Breast epithelium (tissue), 4 donors: ENCODE measurements around the gene NMRAL1. TPM values are rescaled to one million over a fixed set of nuclear protein-coding genes. Genes with fewer than 3 reads are reported as not detected.

ENCODE experiments used
- DNase-seq, 2 donors: peaks; one replicate each; pipeline ENCODE4 v3.0.0-alpha.2; 2019; ENCODE audit warnings: low spot score in 2 of 2
- H3K27ac ChIP-seq, 2 donors: fragments of 200-600 bp; sonication (generic) in 1 of 2; one replicate each; pipeline ENCODE4 v1.5.1; 2016 to 2019; ENCODE audit warnings: mild to moderate bottlenecking in 1 of 2
- H3K27me3 ChIP-seq, 2 donors: fragments of 200-600 bp; sonication (generic) in 1 of 2; one replicate each; pipeline versions ENCODE4 v1.5.1 to v1.6.0; 2017 to 2019; ENCODE audit warnings: control low read depth in 1 of 2, mild to moderate bottlenecking in 1 of 2
- H3K36me3 ChIP-seq: fragments of 200-600 bp; one replicate; pipeline ENCODE4 v1.5.1; 2019
- H3K4me1 ChIP-seq, 2 donors: fragments of 200-600 bp; sonication (generic); one replicate each; pipeline ENCODE4 v1.5.1; 2016 to 2019; ENCODE audit warnings: control low read depth in 1 of 2
- H3K4me3 ChIP-seq, 3 donors: fragments of 200-600 bp; sonication (generic); 1 replicate in 2 of 3; 2 replicates in 1 of 3; pipeline ENCODE4 v1.5.1; 2016 to 2019; ENCODE audit warnings: mild to moderate bottlenecking in 3 of 3, moderate library complexity in 2 of 3
- H3K9me3 ChIP-seq, 2 donors: fragments of 200-600 bp; sonication (generic) in 1 of 2; one replicate each; pipeline ENCODE4 v1.5.1; 2016 to 2019; ENCODE audit warnings: control low read depth in 1 of 2
- CTCF ChIP-seq, 3 donors: fragments of 450-650 bp; IDR thresholded peaks; one replicate each; pipeline ENCODE4 v1.5.1; 2016 to 2017; ENCODE audit warnings: antibody characterized with exemption in 3 of 3, mild to moderate bottlenecking in 3 of 3, moderate library complexity in 3 of 3
- POLR2A ChIP-seq: fragments of 450-650 bp; IDR thresholded peaks from one replicate; pipeline ENCODE4 v1.6.1; 2016; ENCODE audit warnings: antibody characterized with exemption, mild to moderate bottlenecking, moderate library complexity
- POLR2AphosphoS5 ChIP-seq, 3 donors: sonication (generic); formaldehyde crosslinking; IDR thresholded peaks; one replicate each; pipeline ENCODE4 v1.6.1; 2017; ENCODE audit warnings: antibody characterized with exemption in 3 of 3
- intact Hi-C: fragments of 100-400 bp; cut with DNase I; formaldehyde crosslinking; loops from one replicate; pipeline ENCODE4 v1.15.1; 2023; ENCODE audit warnings: low total_unique reads
- total RNA-seq, 3 donors: library from RNA; depleted of rRNA; stranded (reverse); fragments of >200 nt; gene quantifications; one replicate each; pipeline ENCODE4 v1.1.0, GENCODE V29; 2016

Gene NMRAL1
- total RNA-seq, 3 donors from 2014 or later = 44.5 to 57.7 (median 51.5) TPM

GRCh38 chr16:4437366-4437765 lies 37.1 kb downstream of the NMRAL1 start:
- H3K36me3 ChIP-seq = peaks cover 4% of the 10 kb centered on the region
- H3K9me3 ChIP-seq = no peaks in the 10 kb centered on the region
- DNase-seq = no peak
- H3K27ac ChIP-seq = no peak overlapping the region
- no peak overlapping the region for H3K4me3 ChIP-seq
- no peaks in the 10 kb centered on the region for H3K27me3 ChIP-seq
- intact Hi-C loops = no loop called here
- no peaks in the 10 kb centered on the region for H3K4me1 ChIP-seq
- TF ChIP-seq POLR2AphosphoS5 (IDR thresholded peaks at IDR 0.05) = no peak
- TF ChIP-seq POLR2A = no peak
- TF ChIP-seq CTCF (IDR thresholded peaks at IDR 0.05) = no peak

- no peaks in the 10 kb centered on the region for H3K4me1 ChIP-seq
- H3K4me3 ChIP-seq = no peak overlapping the region
- intact Hi-C loops = no loop called here
- no peaks in the 10 kb centered on the region for H3K9me3 ChIP-seq
- no peak for DNase-seq
- no peaks in the 10 kb centered on the region for H3K27me3 ChIP-seq
- H3K27ac ChIP-seq = no peak overlapping the region
- no peak for TF ChIP-seq POLR2AphosphoS5 (IDR thresholded peaks at IDR 0.05)
- TF ChIP-seq POLR2A = no peak
- TF ChIP-seq CTCF (IDR thresholded peaks at IDR 0.05) = no peak
- no peaks in the 10 kb centered on the region for H3K36me3 ChIP-seq
These were observed 38.9 kb downstream of the NMRAL1 start for GRCh38 chr16:4435337-4436067.

GRCh38 chr16:4433914-4434787 lies 40.3 kb downstream of the NMRAL1 start:
- TF ChIP-seq POLR2A (no peak), POLR2AphosphoS5 (IDR thresholded peaks at IDR 0.05) (no peak), CTCF (IDR thresholded peaks at IDR 0.05) (no peak)
- no peaks in the 10 kb centered on the region for H3K36me3 ChIP-seq

GRCh38 chr16:4433228-4433627 lies 41.2 kb downstream of the NMRAL1 start:
- Histone ChIP-seq H3K36me3 (no peaks in the 10 kb centered on the region), H3K4me1 (no peaks in the 10 kb centered on the region), H3K27ac (no peak overlapping the region), H3K9me3 (no peaks in the 10 kb centered on the region), H3K4me3 (no peak overlapping the region), H3K27me3 (no peaks in the 10 kb centered on the region)
- TF ChIP-seq POLR2AphosphoS5 (IDR thresholded peaks at IDR 0.05) = no peak
- TF ChIP-seq POLR2A = no peak
- TF ChIP-seq CTCF (IDR thresholded peaks at IDR 0.05) = no peak
- intact Hi-C loops = no loop called here
- no peak for DNase-seq

More at GRCh38 chr16:4433914-4434787, 40.3 kb downstream of the NMRAL1 start:
- intact Hi-C loops = no loop called here
- no peaks in the 10 kb centered on the region for H3K27me3 ChIP-seq
- DNase-seq = no peak
- H3K4me1 ChIP-seq = no peaks in the 10 kb centered on the region
- no peaks in the 10 kb centered on the region for H3K9me3 ChIP-seq
- H3K27ac ChIP-seq = no peak overlapping the region
- no peak overlapping the region for H3K4me3 ChIP-seq

- DNase-seq = no peak
- Histone ChIP-seq H3K27me3 (no peaks in the 10 kb centered on the region), H3K4me3 (no peak overlapping the region), H3K27ac (no peak overlapping the region), H3K36me3 (no peaks in the 10 kb centered on the region), H3K9me3 (no peaks in the 10 kb centered on the region), H3K4me1 (peaks cover 0 to 5% of the 10 kb centered on the region in 2 donors)
- TF ChIP-seq CTCF (IDR thresholded peaks at IDR 0.05) (no peak), POLR2AphosphoS5 (IDR thresholded peaks at IDR 0.05) (no peak), POLR2A (no peak)
- intact Hi-C loops = no loop called here
These were observed 43.4 kb downstream of the NMRAL1 start for GRCh38 chr16:4431023-4431422.
